ENCODE data around the gene ABHD11. TPM values are rescaled to one million over a fixed set of nuclear protein-coding genes. Genes with fewer than 3 reads are reported as not detected.

The ABHD11 gene, protein sequence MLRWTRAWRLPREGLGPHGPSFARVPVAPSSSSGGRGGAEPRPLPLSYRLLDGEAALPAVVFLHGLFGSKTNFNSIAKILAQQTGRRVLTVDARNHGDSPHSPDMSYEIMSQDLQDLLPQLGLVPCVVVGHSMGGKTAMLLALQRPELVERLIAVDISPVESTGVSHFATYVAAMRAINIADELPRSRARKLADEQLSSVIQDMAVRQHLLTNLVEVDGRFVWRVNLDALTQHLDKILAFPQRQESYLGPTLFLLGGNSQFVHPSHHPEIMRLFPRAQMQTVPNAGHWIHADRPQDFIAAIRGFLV
- 17.0 and 29.6 TPM in 2 replicates for total RNA-seq

DNA sequence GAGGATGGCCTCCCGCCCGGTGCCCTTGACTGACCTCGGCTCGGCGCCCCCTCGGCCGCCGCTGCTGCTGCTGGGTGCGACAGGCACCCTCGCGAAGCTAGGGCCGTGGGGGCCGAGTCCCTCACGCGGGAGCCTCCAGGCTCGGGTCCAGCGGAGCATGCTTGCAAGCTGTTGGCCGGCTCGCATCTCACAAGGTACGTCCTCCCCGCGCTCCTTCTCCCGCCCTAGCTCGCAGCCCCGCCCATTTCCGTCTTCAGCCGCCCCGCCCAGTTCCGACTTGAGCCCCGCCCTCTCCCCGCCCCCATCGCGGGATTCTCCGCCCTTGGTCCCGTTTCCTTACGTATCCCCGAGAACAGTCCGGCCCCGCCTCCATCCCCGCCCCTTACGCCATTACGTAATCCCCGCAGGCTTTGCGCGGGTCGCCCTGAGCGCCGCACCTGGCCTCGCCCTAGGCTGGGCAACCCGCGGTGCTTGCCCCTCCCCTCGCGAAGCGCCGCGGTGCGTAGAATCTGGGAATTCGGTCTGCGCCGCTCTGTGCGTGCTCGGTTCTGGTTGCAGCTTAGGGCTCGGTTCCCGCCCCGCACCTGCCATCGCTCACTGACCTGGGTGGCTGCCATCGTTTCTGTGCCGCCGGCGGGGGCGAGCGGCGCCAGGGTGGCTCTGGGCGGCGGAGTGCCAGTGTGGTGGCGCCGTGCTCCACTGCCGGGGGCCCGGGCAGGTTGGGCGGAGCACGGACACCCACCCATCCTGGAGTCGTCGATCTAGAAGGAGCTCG, at the start of gene ABHD11:
Gene ABHD11 (minus strand): TSS at position 191 of the 775 bp plus-strand sequence. CDS start 32 bp downstream, at position 159.

DNA sequence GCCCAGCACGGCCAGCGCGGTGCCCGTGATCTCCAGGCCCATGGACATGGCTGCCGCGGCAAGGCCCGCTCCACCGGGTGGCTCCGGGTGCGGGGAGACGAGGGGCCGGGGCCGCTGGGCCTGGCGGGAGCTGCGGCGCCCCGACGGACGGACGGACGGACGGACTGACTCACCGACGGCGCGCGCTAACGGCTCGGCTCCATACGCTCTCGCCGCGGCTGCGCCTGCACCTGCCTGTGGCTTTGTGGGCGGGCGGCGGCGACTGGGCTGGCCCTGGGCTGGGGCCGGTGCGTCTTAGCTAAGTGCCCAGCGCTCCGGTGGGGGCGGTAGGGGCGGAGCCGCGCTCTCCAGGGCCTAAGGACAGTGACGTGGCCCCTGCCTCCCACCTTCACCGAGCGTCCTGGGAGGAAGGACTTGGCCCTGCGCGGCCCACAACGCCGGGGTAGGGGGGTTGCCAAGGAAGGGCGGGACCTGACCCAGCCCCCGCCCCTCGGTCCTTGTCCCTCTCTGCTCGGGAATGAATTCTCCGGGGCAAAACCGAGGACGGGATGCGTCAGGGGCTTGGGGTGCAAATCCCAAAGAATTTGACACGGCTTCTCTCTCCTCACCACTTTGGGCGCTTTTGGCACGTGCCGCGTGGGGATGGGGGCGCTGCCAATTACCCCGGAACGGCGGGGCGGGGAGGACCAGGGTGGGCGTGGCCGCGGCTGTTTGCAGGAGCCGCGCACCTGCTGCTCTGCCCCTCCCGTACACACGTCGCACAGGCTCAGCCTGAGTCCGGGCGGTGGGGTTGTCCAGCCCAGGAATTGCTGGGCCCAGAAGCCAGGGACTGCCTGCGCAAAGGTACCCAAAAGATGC, 31.6 kb upstream of the ABHD11 start, which contains the start of gene CLDN3:
Gene CLDN3 (minus strand): TSS at position 269 of the 858 bp plus-strand sequence. CDS start 221 bp downstream, at position 48.

DNA sequence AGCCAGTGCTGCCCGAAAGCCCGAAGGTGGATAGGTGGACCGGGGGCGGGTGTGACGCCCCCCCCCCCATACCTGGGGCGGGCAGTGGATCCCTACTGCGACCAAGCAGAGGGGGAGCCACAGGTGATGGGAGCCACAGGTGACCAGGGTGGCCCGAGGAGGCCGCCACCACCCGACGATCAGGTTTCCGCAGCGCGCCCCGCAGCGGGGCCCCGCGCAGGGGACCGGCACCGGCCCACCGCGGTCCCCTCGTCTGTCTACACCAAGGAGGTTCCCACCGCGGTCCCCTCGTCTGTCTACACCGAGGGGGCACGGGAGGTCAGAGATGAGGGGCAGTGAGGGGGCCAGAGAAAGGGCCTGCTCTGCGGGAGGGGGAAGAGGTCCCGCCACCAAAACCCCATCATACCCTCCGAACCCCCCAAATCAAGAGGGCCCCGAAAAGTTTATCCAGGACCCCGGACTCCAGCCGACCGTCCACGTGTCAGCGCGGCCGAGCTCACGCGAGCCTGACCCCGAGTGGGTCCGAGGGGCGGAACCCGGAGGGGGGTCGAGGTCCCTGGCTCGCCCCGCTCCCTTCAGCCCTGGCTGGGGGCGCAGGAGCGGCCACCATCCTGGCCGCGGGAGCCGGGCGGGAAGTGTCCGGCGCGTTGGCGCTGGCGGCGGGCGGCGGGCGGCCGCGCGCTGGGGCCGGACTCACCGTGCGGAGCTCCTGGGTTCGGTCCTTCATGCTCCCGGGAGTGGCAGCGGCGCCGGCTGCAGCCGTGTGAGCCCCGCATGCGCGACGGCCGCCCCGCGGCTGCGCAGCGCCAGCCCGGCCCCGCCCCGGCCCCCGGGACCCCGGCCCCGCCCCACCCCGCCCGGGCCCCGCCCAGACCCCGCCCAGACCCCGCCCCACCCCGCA, 19.4 kb downstream of the ABHD11 start, which contains the start of gene STX1A:
Gene STX1A (minus strand): TSS at position 765 of the 901 bp plus-strand sequence. CDS start 38 bp downstream, at position 727.

Other genes with a start within 250 kb of the ABHD11 start
- gene BAZ1B, start 216.5 kb downstream of the ABHD11 start, total RNA-seq: 28.0 and 28.2 TPM in 2 replicates
- 41.5 and 52.1 TPM in 2 replicates for gene BCL7B, start 181.1 kb downstream of the ABHD11 start, total RNA-seq
- gene TBL2, start 160.2 kb downstream of the ABHD11 start, total RNA-seq: 46.5 and 50.5 TPM in 2 replicates
- 0.04 TPM in 1 of 2 replicates, not detected in the other for gene MLXIPL, start 114.3 kb downstream of the ABHD11 start, total RNA-seq
- 2.3 and 2.9 TPM in 2 replicates for gene VPS37D, start 71.0 kb downstream of the ABHD11 start, total RNA-seq
- 2.6 and 3.9 TPM in 2 replicates for gene DNAJC30, start 55.3 kb downstream of the ABHD11 start, total RNA-seq
- gene BUD23, start 55.2 kb downstream of the ABHD11 start, total RNA-seq: 75.0 and 85.3 TPM in 2 replicates
- gene STX1A, start 19.1 kb downstream of the ABHD11 start, total RNA-seq: 10.0 and 19.6 TPM in 2 replicates
- not detected in 2 replicates for gene CLDN3, start 31.5 kb upstream of the ABHD11 start, total RNA-seq
- 0.53 and 1.5 TPM in 2 replicates for gene CLDN4, start 92.2 kb upstream of the ABHD11 start, total RNA-seq
- 1.1 and 3.2 TPM in 2 replicates for gene METTL27, start 103.7 kb upstream of the ABHD11 start, total RNA-seq
- gene TMEM270, start 122.4 kb upstream of the ABHD11 start, total RNA-seq: not detected in 2 replicates

Data from hair follicular keratinocyte (primary cell).